ENCODE data around the gene ARL14EP.

ARL14EP gene

GRCh38 chr11:30326906-30327305 lies 4.0 kb downstream of the ARL14EP start:
- DNase-seq (ENCODE audit: low read depth): no peak

DNA sequence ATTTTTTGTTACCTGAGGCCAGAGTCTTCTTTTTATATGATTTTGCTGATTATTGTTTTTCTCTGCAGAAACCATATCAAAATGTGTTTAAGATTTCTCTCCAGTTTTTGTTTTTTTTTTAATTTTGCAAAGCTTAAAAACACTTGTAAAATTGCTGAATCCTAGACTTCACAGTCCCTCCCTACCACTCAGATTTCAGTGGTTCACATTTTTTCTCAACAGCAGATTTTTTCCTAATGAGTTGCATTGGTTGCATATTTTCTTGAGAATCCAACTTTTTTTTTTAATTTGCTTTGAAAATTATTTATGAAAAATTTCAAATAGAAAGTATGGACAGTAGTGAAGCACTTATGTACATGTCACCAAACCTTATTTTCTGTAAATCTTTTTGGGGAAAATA lies 5.8 kb downstream of the ARL14EP start:
- DNase-seq (ENCODE audit: low read depth): peak; percentile 44

DNA sequence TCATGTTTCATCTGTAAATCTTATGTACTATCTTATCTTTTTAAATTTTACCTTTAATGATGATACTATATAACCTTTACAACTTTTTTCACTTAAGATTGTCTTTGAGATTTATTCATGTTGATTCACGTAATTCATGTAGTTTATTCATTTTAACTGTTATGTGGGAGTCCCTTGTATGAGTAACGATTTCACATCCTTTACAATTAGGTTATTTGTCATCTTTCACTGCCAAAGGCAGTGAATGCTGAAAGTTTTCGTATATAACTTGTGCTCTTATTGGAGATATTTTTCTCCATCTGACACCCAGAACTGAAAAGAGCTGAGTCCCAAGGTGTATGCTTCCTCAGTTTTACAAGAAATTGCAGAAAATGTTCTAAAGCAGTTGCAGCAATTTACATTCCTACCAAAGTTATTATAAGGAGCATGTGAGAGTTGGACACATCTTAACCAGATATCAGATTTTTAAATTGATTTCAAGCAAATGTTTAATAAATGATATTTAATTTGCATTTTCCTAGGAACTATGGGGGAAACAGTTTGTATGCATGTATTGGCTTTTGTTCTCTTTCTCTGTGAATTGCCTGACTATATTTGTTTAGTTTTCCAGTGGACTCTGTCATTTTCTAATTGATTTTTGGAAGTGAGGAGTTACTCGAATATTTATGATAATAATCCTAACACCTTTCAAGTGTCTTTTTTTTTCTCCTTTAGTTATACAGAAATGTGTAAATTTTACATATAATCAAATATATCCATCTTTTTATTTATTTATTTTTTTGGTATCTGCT lies 6.4 kb downstream of the ARL14EP start:
- no peak for DNase-seq (ENCODE audit: low read depth)

GRCh38 chr11:30333405-30333804 lies 10.5 kb downstream of the ARL14EP start:
- DNase-seq (ENCODE audit: low read depth): peak; percentile 27

DNA sequence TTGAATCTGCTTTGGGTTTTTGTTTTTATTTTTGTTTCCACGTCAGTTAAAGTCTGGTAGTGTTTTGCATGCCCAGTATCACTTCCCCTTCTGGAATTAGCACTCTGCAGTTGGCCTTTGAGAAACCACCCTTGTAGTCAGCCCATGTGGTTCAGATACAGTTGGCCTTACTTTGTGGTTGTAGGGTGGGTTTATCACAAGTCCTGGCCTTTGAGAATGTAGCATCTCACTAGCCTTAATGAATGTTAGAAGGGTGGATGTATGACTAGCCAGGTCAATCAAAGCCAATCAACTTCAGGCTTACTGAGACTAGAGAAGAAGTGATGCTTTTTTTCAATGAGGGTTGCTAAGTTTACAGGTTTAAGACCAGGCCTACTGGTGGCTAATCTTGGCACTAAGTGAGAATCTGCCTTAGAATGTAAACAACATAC lies 19.8 kb downstream of the ARL14EP start:
- DNase-seq (ENCODE audit: low read depth): no peak

DNA sequence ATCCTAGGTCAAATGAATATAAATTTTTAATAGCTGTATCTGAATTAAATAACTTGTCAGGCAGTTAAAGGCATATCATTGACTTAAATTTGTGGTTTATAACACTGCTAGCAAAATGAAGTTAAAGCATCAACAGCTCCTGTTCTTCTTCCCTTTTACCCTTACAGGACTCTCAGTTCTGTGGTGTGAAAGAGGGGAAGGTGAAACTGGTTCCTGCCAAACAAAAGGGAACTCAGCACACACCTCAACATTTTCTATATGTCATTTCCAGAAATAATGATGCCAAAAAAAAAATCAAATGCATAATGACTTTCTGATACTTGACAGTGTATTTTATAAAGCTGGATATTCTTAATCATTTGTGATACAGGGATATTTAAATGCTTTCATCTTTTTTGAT lies 21.2 kb downstream of the ARL14EP start:
- DNase-seq (ENCODE audit: low read depth): no peak

- no peak for DNase-seq (ENCODE audit: low read depth)
These were observed 22.7 kb downstream of the ARL14EP start for GRCh38 chr11:30345644-30346043.

DNA sequence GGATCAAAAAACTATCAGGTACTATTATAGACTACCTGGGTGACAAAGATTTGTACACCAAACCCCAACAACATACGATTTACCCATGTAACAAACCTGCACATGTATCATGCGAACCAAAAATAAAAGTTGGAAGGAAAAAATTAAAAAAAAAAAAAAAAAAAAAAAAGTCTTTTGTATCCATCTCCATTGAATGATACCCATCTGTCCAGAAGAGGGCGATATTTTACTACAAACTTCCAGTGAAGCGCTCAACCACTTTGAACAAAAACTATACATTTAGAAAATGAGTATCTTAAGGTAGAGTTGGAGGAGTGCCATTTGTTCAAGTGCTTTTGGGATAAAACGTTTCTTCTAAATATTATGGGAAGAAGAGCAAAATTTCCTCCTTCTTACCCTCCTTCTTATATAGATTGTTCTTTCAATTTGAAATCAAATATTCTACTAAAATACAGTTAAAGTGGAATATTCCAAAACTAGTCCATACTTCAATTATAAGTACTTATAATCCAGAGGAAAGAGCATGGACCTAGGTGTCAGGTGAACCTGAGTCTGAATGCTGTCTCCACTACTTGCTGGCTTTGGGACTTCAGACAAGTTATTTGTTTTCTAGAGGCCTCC lies 23.3 kb downstream of the ARL14EP start:
- peak; percentile 49 for DNase-seq (ENCODE audit: low read depth)

DNA sequence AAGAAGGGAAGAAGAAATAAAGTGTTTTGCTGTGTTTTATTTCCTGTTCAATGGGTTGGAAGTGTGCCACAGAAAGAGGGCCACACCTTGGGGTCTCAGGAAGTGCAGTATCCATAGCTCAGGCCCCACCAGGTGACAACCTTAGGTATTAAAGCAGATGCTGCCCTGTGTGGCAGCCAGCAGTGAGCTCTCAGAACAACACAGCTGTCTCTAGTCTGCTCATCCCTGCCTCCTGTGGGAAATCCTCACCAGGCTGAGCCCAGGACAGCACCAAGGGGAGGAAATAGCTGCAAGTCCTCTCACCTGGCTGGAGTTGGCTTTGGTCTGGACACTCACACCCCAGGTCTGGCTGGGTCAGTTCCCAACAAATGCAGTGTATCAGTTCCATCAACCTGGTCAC lies 25.1 kb downstream of the ARL14EP start:
- DNase-seq (ENCODE audit: low read depth): no peak

GRCh38 chr11:30349885-30350284 lies 27.0 kb downstream of the ARL14EP start:
- DNase-seq (ENCODE audit: low read depth): no peak

GRCh38 chr11:30350384-30350783 lies 27.5 kb downstream of the ARL14EP start:
- no peak for DNase-seq (ENCODE audit: low read depth)

DNA sequence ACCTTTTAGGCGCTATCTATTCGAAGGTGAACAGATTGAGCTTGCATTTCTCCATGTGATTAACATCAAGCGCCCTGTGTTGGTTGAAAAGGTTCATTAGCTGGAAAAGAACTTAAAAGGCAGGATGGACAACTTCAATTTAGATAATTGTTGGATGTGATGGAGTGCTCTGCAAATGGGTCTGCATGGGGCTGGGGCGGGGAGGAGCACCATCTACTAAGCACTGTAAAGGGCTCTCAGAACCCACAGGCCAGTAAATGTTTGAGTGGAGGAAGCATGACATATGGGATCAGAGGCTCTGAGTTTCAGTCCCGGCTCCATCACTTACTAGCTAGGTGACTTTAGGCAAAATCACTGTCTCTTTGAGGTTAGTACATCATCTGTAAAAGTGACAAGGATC lies 28.2 kb downstream of the ARL14EP start:
- no peak for DNase-seq (ENCODE audit: low read depth)

DNA sequence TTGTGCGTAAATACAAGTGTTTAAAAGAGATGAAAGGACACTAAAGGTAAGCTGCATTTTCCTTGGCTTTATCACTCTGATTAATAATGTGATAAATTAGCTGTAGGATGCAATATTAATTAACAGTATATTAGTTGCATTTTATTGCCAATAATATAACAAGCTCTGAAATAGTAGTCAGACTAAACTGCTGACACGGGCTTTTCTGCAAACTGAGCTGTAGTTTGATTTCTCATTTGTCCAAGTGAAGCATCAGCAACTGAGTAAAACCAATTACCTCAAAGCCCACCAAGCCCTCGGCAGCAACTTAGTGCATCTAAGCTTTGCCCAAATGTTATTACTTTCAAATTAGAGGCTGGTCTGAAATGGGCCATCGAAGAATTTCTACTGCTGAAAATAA lies 33.5 kb downstream of the ARL14EP start:
- DNase-seq (ENCODE audit: low read depth): no peak

DNA sequence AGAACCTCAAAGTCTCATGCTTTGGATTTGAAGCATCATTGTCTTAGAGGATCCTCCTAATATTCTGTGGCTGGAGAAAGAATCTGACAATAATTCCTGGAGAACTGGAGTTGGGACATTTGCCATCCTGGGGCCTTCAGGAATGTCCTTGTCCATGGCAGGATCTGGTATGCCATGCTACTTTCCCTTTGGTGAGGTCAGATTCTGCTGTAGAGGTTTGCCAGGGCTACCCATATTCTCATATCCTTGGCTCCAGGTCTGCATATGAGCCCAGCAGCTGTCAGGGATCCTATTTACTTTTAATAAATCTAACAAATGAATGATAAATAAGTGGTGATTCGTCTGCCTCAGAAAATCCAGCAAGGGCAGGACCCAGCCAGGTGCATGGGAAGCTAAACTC lies 35.0 kb downstream of the ARL14EP start:
- DNase-seq (ENCODE audit: low read depth): no peak

GRCh38 chr11:30358536-30358935 lies 35.6 kb downstream of the ARL14EP start:
- DNase-seq (ENCODE audit: low read depth): no peak

GRCh38 chr11:30360741-30361140 lies 37.8 kb downstream of the ARL14EP start:
- no peak for DNase-seq (ENCODE audit: low read depth)

GRCh38 chr11:30364139-30364836 lies 41.4 kb downstream of the ARL14EP start:
- no peak for DNase-seq (ENCODE audit: low read depth)

DNA sequence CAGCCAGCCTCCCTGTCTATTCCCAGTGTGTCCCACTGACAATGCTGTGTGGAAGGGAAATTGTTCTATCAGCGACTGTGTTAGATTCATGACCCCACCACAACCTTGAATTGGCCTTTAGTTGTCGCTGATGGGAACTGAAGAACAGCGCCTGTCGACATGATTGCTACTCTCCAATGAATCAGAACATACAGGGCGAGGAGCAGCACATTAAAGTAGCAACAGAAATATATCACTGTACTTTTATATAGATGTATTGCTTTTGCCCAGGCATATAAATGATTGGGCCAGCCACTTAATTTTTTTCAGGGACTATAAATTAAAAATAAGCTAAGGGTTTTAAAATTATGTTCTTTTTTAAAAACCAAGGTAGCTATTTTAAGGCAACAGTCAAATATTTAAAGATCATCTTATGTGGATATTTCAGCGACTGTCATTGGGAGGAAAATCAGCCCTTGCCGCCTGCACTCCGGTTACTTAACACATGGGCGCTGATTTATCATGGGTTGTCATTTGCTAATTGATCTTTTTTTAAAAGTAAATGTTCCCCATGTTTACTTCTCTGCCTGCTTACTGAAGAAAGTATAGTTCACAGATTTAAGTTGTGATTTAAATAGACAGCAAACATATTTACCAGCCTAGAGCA lies 42.1 kb downstream of the ARL14EP start:
- no peak for DNase-seq (ENCODE audit: low read depth)

- DNase-seq (ENCODE audit: low read depth): no peak
These were observed 43.1 kb downstream of the ARL14EP start for GRCh38 chr11:30365793-30366517.

GRCh38 chr11:30368394-30368793 lies 45.5 kb downstream of the ARL14EP start:
- no peak for DNase-seq (ENCODE audit: low read depth)

GRCh38 chr11:30370164-30370563 lies 47.3 kb downstream of the ARL14EP start:
- no peak for DNase-seq (ENCODE audit: low read depth)

DNA sequence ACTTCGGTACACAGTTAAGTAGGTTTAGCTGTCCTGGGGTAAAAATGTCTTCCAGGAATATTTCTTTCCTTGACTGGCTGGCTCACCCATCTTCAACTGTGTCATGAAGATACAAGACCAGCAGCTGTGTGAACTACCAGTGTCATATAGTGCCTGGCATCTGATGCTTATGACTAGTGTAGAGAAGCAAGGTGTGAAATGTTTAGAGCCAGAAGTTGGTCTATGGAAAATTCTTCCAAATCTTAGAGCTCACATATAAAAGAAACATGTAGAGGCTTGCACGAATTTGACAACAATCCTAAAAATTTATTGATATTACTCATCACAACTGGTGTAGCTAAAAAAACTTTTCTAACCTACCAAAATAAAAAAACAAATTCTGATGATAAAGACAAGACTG lies 54.4 kb downstream of the ARL14EP start:
- no peak for DNase-seq (ENCODE audit: low read depth)

All from amniotic epithelial cell (primary cell).